Cardiac muscle cell (in vitro differentiated cells and primary cell): Measurements from ENCODE around the gene ZNF438. TPM values are rescaled to one million over a fixed set of nuclear protein-coding genes. Genes with fewer than 3 reads are reported as not detected.

Experiments used
- DNase-seq, 2 donors: peaks; one replicate each; pipeline versions ENCODE4 v3.0.0 to v3.0.0-alpha.2; 2010 to 2017; ENCODE audit warnings: low read depth in 1 of 2, low spot score in 1 of 2
- H3K27ac ChIP-seq: fragments of 200-600 bp; sonication (generic); 2 replicates; pipeline ENCODE4 v1.5.1; 2016
- H3K27me3 ChIP-seq: fragments of 200-600 bp; sonication (generic); 2 replicates; pipeline ENCODE4 v1.6.0; 2016; ENCODE audit warnings: control low read depth
- H3K36me3 ChIP-seq: fragments of 200-600 bp; sonication (generic); 2 replicates; pipeline ENCODE4 v1.5.1; 2016; ENCODE audit warnings: control low read depth
- H3K4me1 ChIP-seq: fragments of 200-600 bp; sonication (generic); 2 replicates; pipeline ENCODE4 v1.8.1; 2017; ENCODE audit warnings: low read depth, mild to moderate bottlenecking, mixed run types
- H3K4me3 ChIP-seq: fragments of 200-600 bp; sonication (generic); 2 replicates; pipeline ENCODE4 v1.5.1; 2016; ENCODE audit warnings: mild to moderate bottlenecking
- H3K9me3 ChIP-seq: fragments of 200-600 bp; sonication (generic); 2 replicates; pipeline ENCODE4 v1.5.1; 2017; ENCODE audit warnings: low read depth, mild to moderate bottlenecking, control low read depth
- CTCF ChIP-seq: IDR thresholded peaks from 2 replicates; pipeline ENCODE4 v1.5.1; 2012; ENCODE audit warnings: low read depth, mild to moderate bottlenecking, low read length
- polyA plus RNA-seq: library from polyadenylated mRNA; unstranded; fragments of >200 nt; fragmentation: Nextera tagmentation; extraction: Ambion mirVana; gene quantifications from 2 replicates; pipeline ENCODE4 v1.2.1, GENCODE V29; 2016
- total RNA-seq: library from RNA; depleted of rRNA; stranded (reverse); fragments of >200 nt; gene quantifications from 2 replicates; pipeline ENCODE4 v1.2.3, GENCODE V29; 2016

The ZNF438 gene
- total and polyA plus RNA-seq, 2 experiments from 2014 or later = 2.9 to 6.0 TPM

- no peaks in the 10 kb centered on the region for H3K36me3 ChIP-seq
- TF ChIP-seq CTCF = no peak
Measured at GRCh38 chr10:30883116-30883515, 148.5 kb downstream of the ZNF438 start.

GRCh38 chr10:30882281-30882680 is 149.4 kb downstream of the ZNF438 start:
- no peak for DNase-seq
- no peaks in the 10 kb centered on the region for H3K4me1 ChIP-seq
- no peak overlapping the region for H3K27ac ChIP-seq
- H3K36me3 ChIP-seq = no peaks in the 10 kb centered on the region
- no peak for TF ChIP-seq CTCF
- H3K9me3 ChIP-seq = no peaks in the 10 kb centered on the region
- no peaks in the 10 kb centered on the region for H3K27me3 ChIP-seq
- no peak overlapping the region for H3K4me3 ChIP-seq

More at GRCh38 chr10:30883116-30883515, 148.5 kb downstream of the ZNF438 start:
- H3K4me1 ChIP-seq = no peaks in the 10 kb centered on the region
- H3K27ac ChIP-seq = no peak overlapping the region
- DNase-seq = no peak
- H3K4me3 ChIP-seq = no peak overlapping the region
- no peaks in the 10 kb centered on the region for H3K9me3 ChIP-seq
- H3K27me3 ChIP-seq = no peaks in the 10 kb centered on the region

GRCh38 chr10:30878920-30879319 is 152.7 kb downstream of the ZNF438 start:
- no peak overlapping the region for H3K4me3 ChIP-seq
- no peaks in the 10 kb centered on the region for H3K9me3 ChIP-seq
- no peaks in the 10 kb centered on the region for H3K36me3 ChIP-seq
- H3K4me1 ChIP-seq = no peaks in the 10 kb centered on the region
- no peak for TF ChIP-seq CTCF
- H3K27me3 ChIP-seq = no peaks in the 10 kb centered on the region
- DNase-seq = no peak
- no peak overlapping the region for H3K27ac ChIP-seq

- TF ChIP-seq CTCF = no peak
- Histone ChIP-seq H3K4me1 (no peaks in the 10 kb centered on the region), H3K36me3 (no peaks in the 10 kb centered on the region), H3K4me3 (no peak overlapping the region), H3K9me3 (no peaks in the 10 kb centered on the region), H3K27ac (no peak overlapping the region), H3K27me3 (no peaks in the 10 kb centered on the region)
- DNase-seq = no peak
Measured at GRCh38 chr10:30877111-30877510, 154.6 kb downstream of the ZNF438 start.

- Histone ChIP-seq H3K36me3 (no peaks in the 10 kb centered on the region), H3K4me1 (peaks cover 5% of the 10 kb centered on the region), H3K4me3 (no peak overlapping the region), H3K27ac (no peak overlapping the region), H3K9me3 (no peaks in the 10 kb centered on the region), H3K27me3 (no peaks in the 10 kb centered on the region)
- no peak for TF ChIP-seq CTCF
- no peak for DNase-seq
Measured at GRCh38 chr10:30873411-30873810, 158.3 kb downstream of the ZNF438 start.

GRCh38 chr10:30870896-30871295 is 160.8 kb downstream of the ZNF438 start:
- peak in 1 of 2 donors; percentile 46 for DNase-seq
- Histone ChIP-seq H3K27me3 (no peaks in the 10 kb centered on the region), H3K4me3 (no peak overlapping the region), H3K27ac (no peak overlapping the region), H3K36me3 (no peaks in the 10 kb centered on the region), H3K9me3 (no peaks in the 10 kb centered on the region), H3K4me1 (peaks cover 5% of the 10 kb centered on the region)
- no peak for TF ChIP-seq CTCF
